HG03045 (cell line): ENCODE measurements around the gene UNC13A.

Experiments used
- ATAC-seq: cut with Tn5 transposase; IDR thresholded peaks from one replicate; pipeline ENCODE4 v1.9.1; 2021; ENCODE audit warnings: mild to moderate bottlenecking, moderate library complexity; ENCODE audit not compliant: unreplicated experiment

UNC13A gene

DNA sequence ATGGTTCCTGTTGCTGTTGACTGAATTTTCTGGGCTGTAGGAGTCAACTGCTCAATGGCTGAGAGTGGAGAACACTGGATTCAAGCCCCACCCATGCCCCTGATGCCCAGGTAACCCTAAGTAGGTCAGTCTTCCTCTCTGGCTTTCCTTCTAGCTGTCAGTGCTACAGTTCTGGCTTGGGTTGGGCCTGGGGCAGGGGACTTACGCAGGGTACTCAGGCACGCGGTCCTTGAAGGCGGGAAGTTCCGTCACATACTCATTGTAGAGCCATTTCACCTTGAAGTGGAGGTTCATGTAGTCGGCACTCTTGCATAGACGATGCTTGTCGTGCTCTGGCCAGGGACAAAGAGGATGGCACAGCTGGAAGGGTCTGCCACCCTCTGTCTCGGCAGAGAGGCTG, 55.6 kb downstream of the UNC13A start:
- no peak for ATAC-seq

DNA sequence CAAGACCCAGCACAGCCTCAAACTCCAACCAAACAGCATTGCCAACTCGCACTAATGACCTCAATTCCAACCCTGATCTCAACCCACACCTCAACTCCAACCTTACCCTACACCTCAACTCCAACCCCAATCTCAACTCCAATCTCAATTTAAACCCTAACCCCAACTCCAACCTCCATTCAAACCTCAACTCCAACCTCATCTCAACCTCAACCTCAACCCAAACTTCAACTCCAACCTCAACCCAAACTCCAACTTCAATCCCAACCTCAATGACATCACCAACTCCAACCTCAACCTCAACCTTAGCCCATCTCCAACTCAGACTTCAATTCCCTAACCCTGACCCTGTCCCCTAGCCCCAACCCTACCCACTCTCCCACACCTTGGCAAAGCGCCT, 58.4 kb downstream of the UNC13A start:
- ATAC-seq, result no peak

DNA sequence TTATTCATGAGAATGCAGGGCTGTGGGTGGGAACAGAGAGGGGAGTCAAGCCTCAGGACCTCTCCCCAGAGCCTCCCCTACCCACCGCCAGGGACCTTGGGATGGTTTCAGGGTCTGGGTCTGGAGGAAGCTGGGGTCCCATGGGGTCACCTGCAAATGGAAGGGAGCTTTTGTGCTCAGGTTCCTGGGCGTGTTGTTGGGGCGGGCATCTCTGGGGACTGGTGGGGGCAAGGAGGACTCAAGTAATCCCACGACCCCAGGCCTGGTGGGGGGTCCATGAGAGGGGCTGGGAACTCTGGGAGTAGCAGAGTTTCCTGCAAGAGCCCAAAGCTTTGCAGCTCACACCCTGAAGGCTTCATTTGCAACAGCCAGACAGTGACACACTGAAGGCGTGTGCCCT, 60.2 kb downstream of the UNC13A start:
- ATAC-seq, result no peak

DNA sequence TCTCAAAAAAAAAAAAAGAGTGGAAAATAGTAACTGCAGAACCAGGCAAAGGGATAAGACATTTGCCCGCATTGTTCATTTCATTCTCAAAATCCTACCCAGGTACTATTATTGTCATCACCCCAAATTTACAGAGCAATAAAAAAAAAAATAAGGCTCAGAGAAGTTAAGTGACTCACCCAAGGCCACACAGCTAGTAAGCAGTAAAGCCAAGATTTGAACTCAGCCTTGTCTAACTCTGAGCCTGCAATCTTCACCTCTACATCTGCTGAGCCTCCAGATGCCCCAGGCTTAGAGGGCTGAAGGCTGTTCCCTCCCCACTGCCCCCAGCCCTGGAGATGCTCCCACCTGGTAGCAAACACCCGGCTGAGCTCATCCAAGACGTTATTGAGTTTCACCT, 61.0 kb downstream of the UNC13A start:
- no peak for ATAC-seq

- ATAC-seq, result no peak
These were observed 61.6 kb downstream of the UNC13A start for GRCh38 chr19:17626456-17627015.

- no peak for ATAC-seq
These were observed 62.2 kb downstream of the UNC13A start for GRCh38 chr19:17625980-17626379.

DNA sequence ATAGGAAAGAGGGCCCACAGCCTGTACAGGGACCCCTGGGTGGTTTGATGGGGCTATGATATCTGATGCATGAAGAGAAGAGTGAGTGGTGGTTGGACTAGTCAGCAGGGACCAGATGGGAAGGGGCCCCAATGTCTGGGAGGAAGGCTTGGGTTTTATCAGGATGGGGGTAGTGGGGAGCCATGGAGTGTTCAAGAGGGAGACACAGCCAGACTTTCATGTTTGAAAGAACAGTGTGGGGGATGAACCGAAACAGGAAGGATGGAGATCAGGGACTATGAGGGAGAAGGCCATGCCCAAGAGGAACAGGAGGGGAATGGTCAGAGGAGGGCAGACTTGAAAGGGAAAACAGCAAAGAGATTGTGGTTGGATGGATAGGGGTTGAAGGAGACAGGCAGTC, 63.1 kb downstream of the UNC13A start:
- ATAC-seq, result no peak

GRCh38 chr19:17624314-17624991, 63.7 kb downstream of the UNC13A start:
- no peak for ATAC-seq

DNA sequence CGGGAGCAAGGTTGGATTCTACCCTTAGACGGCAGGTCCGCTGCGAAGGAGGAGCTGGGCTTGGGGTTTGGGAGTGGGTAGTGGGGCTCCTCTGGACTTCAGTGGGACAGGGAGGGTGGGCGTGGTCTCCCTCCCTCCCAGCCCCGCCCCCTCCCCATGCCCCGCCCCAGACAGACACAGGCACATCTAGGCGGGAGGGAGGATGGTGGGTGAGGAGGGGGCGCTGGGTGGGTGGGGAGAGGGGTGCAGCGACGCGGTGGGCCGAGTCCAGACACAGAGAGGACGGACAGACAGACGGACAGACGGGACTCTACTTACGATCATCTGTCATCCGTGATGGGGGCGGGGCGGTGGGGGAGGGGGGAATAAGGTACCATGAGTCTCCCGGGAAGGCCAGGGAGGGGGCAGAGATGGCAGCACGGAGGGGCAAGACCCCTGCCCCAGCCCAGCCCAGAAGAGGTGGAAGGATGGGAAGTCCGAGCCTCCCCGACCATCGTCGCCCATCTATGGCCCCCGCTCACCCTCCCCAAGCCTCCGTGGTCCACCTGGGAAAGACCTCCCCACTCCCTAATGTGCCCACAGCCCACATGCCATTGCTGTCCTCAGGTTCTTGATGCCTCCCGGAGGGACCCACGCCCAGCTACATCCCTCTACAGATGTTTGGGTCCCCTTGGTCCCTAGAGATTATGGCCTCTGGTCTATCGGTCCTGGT, 64.8 kb downstream of the UNC13A start:
- no peak for ATAC-seq

- ATAC-seq, result no peak
These were observed 67.5 kb downstream of the UNC13A start for GRCh38 chr19:17620696-17621095.

DNA sequence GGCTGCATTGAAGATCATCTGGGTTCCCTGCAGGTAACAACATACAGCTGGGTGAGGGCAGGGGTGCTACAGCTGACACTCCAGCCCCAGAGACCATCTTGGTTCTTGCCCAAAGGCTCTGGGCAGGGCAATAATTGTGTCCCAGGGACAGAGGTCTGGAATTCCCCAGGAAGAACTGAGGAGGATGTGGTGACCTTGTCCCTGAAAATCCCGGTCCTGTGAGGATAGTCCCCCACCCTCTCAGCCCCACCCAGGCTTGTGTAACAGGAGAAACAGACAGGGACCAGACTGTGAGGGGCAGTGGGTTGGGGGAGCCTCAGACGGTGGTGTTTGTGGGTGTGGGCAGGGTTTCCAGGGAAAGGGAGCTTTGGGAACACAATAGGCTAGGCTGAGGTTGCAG, 69.2 kb downstream of the UNC13A start:
- no peak for ATAC-seq

DNA sequence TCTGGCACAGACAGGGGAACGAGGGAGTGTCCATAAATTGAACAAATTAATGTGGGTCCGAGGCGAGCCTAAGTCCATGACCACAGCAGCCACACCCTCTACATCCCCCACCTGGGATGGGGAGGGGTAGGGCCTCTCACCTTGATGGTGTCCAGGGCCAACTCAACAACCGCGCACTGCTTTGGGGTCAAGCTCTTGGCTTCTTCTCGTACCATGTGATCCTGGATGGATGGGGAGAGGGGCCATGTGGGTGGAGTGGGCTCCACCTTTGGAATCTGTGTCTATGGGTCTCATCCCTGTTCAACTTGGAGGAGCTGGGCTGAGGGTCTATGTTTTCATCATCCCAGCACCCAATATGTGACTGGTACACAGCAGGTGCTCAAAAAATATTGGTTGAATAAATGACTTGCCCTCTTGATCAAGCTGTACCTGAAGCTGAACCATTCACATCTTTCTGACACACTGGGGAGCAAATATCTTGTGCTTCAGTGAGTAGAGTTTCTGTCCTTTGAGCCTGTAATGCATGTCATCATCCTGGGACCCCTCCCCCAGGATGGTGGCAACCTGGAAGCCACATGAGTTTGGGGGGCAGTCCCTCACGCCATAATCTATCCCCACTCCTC, 69.8 kb downstream of the UNC13A start:
- ATAC-seq, result no peak

DNA sequence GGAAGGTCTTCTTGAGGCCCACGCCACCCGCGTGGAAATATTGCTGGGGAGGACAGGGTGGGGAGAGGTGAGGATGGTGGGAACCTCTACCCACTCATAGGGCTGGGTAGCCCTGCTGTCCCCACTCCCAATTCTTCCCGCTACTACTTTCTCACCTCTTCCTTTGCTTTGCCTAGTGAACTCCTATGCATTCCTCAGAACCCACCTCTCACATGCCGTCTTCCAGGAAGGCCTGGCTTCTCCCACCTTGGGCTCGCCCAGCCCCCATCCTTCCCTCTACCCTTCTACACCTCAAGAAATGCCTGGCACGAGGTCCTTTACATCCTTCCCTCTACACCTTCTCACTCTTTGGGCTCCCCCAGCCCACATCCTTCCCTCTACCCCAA, 70.4 kb downstream of the UNC13A start:
- no peak for ATAC-seq

DNA sequence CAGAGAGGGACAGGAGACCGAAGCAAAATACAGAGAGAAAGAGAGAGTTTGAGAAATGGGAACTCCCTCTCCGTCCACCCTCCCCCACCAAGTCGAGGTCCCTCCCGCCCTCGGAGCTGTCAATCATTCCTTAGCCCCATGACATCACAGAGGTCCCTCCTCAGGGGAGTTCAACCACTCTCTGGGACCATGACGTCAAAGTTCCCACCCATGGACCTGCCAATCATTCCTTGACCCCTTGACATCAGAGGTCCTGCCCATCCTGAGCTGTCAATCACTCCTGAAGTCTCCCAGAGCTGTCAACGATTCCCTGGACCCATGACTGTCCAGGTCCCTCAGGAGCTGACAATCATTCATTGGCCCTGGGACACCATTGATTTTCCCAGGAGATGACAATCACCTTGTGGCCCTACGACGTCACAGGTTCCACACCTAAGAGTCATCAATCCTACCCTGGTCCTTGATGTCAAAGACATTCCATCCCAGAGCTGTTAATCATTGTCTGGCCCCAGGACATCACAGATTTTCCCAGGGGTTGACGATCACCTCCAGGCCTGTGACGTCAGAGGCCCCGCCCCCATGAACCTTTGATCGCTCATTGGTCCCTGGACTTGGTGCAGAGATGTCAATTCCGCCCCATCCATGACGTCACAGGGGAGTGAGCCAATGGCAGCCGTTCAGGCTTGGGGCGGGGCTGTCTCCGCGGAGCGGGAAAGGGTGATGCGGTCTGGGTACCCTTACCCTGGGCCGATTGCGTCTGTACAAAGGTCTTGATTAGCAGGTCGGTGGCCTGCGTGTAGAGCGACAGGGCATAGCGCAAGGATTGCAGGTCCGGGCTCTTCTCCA, 71.0 kb downstream of the UNC13A start:
- ATAC-seq, result no peak

- no peak for ATAC-seq
These were observed 71.5 kb downstream of the UNC13A start for GRCh38 chr19:17616686-17616960.

- ATAC-seq, result no peak
These were observed 72.1 kb downstream of the UNC13A start for GRCh38 chr19:17615889-17616685.

DNA sequence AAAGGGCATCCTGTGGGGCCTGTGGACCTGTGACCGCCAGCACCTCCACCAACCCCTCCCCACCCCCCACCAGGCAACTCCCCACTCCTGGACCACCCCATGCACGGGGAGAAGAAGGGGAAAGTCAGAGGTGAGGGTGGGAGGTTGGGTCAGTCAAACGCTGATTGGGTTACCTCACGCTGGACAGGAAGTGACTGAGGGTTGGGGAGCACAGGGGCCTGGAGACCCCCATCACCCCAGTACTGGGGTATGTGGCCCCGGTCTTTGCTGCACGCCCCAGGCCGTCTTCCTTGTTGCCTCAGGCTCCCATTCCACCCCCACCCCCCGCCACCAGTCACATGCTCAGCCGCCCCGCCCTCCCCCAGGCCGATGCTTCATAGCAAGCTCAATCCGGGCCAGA, 73.7 kb downstream of the UNC13A start:
- no peak for ATAC-seq

DNA sequence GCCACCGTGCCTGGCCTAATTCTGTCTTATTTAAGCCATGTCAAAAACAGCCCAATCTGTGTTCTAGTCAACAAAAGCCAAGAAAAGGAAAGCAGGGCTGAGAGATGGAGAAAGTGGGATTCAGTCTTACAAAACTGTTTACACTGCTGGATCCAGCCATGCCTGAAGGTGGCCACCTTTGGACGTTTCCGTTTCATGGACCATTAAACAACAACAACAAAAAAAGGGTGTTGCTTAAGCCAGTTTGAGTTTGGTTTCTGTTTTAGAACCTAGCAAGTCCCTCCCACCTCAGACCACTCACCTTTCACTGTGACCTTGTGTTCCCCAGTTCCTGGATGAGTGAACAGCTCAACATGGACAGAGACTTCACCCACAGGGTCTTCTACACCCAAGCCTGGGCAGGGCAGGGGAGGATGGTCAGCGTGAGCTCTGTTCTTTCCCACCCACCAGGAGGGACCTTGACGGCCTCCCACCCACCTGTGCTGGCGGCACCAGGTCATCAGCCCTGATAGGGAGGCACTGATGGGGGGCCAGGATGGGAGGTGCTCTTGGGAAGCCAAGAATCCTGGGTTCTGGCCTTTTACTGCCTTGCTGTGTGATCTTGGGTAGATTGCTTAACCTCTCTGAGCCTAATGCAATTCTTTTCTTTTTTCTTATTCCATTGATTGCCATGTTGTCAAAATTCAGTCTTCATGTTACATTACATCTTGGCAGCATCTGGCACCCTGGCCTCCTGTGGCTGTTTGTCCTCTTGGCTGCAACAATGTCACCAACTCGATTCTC, 76.5 kb downstream of the UNC13A start:
- no peak for ATAC-seq

DNA sequence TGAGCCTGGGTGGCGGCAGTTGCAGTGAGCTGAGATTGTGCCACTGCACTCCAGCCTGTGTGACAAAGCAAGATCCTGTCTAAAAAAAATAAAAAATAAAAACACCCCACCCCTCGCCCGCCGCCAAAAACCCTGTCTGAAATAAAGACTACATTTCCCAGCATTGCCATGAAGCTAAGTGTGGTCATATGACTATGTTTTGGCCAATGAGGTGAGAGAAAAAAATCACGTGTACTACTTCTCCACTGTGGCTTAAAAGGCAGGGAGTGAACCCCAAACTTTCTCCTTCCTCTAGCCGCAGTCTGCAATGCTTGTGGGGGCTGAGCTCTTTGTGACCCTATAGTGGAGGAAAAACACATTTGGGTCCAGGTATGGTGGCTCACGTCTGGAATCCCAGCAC, 77.8 kb downstream of the UNC13A start:
- no peak for ATAC-seq

DNA sequence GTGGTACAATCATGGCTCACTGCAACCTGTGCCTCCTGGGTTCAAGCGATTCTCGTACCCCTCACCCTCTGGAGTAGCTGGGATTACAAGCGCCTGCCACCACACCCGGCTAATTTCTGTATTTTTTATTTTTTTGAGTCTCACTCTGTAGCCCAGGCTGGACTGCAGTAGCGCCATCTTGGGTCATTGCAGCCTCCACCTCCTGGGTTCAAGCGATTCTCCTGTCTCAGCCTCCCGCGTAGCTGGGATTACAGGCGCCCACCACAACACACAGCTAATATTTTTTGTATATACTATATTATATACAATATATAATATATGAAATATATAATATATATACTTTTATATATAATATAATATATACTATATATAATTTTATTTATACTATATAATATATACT, 80.2 kb downstream of the UNC13A start:
- no peak for ATAC-seq
